ENCODE results near the gene GFM2. TPM values are rescaled to one million over a fixed set of nuclear protein-coding genes. Genes with fewer than 3 reads are reported as not detected.

GFM2 gene
- polyA plus RNA-seq, 1 donor from 2014 or later = 95.3 TPM

GRCh38 chr5:74686962-74687751 lies 79.8 kb downstream of the GFM2 start:
- H3K79me2 ChIP-seq (replicated peaks; ENCODE audit: insufficient read depth, low read length) = no peaks in the 10 kb centered on the region
- no peak overlapping the region for H3K9ac ChIP-seq (ENCODE audit: low read length)
- no peak overlapping the region for H3K4me2 ChIP-seq (ENCODE audit: low read length)
- no peak for TF ChIP-seq EZH2 (IDR thresholded peaks at IDR 0.05; ENCODE audit: borderline replicate concordance, insufficient read depth, low read length, poor library complexity, severe bottlenecking)
- TF ChIP-seq SMC3 (conservative IDR thresholded peaks at IDR 0.05; ENCODE audit: poor library complexity) = no peak
- TF ChIP-seq POLR2AphosphoS5 (IDR thresholded peaks at IDR 0.05) = no peak
- no peaks in the 10 kb centered on the region for H4K20me1 ChIP-seq (ENCODE audit: insufficient read depth)
- H2AFZ ChIP-seq (ENCODE audit: low read depth, low read length) = no peak overlapping the region
- H3K4me3 ChIP-seq (ENCODE audit: low read length) = no peak overlapping the region
- H3F3A ChIP-seq (ENCODE audit: insufficient read depth, low read length, poor library complexity, severe bottlenecking) = no peaks in the 10 kb centered on the region
- H3K9me3 ChIP-seq (ENCODE audit: low read length) = no peaks in the 10 kb centered on the region
- no peak overlapping the region for H3K27ac ChIP-seq (ENCODE audit: low read length)
- no peaks in the 10 kb centered on the region for H3K27me3 ChIP-seq (ENCODE audit: insufficient read depth, low read depth, low read length)
- H3K9me2 ChIP-seq (ENCODE audit: insufficient read depth, low read length) = no peaks in the 10 kb centered on the region
- no peaks in the 10 kb centered on the region for H3K36me3 ChIP-seq (ENCODE audit: insufficient read depth, low read length)

GRCh38 chr5:74685979-74686631 lies 80.8 kb downstream of the GFM2 start:
- peak overlapping the region; percentile 90 for H3K4me3 ChIP-seq (ENCODE audit: low read length)
- H3K4me2 ChIP-seq (ENCODE audit: low read length) = no peak overlapping the region
- H3K36me3 ChIP-seq (ENCODE audit: insufficient read depth, low read length) = no peaks in the 10 kb centered on the region
- TF ChIP-seq MXI1 (conservative IDR thresholded peaks at IDR 0.05; ENCODE audit: poor library complexity, severe bottlenecking) (no peak), REST (IDR thresholded peaks at IDR 0.05; ENCODE audit: borderline replicate concordance) (no peak), SMC3 (conservative IDR thresholded peaks at IDR 0.05; ENCODE audit: poor library complexity) (no peak), EP300 (conservative IDR thresholded peaks at IDR 0.05; ENCODE audit: poor library complexity, severe bottlenecking) (no peak), RAD21 (conservative IDR thresholded peaks at IDR 0.05) (no peak), POLR2AphosphoS5 (IDR thresholded peaks at IDR 0.05) (no peak), EZH2 (IDR thresholded peaks at IDR 0.05; ENCODE audit: borderline replicate concordance, insufficient read depth, low read length, poor library complexity, severe bottlenecking) (no peak), CTCF (IDR thresholded peaks at IDR 0.05; ENCODE audit: poor library complexity, severe bottlenecking) (no peak), TAF1 (IDR thresholded peaks at IDR 0.05; ENCODE audit: low read depth) (no peak)
- no peaks in the 10 kb centered on the region for H3F3A ChIP-seq (ENCODE audit: insufficient read depth, low read length, poor library complexity, severe bottlenecking)
- no peaks in the 10 kb centered on the region for H4K20me1 ChIP-seq (ENCODE audit: insufficient read depth)
- H3K9me2 ChIP-seq (ENCODE audit: insufficient read depth, low read length) = no peaks in the 10 kb centered on the region
- no peaks in the 10 kb centered on the region for H3K9me3 ChIP-seq (ENCODE audit: low read length)
- H3K79me2 ChIP-seq (replicated peaks; ENCODE audit: insufficient read depth, low read length) = no peaks in the 10 kb centered on the region
- H3K9ac ChIP-seq (ENCODE audit: low read length) = no peak overlapping the region
- no peak overlapping the region for H2AFZ ChIP-seq (ENCODE audit: low read depth, low read length)
- no peaks in the 10 kb centered on the region for H3K27me3 ChIP-seq (ENCODE audit: insufficient read depth, low read depth, low read length)
- no peak overlapping the region for H3K27ac ChIP-seq (ENCODE audit: low read length)
